ENCODE data around the gene TPI1.
A peak's percentile ranks its signal among the peaks of the same experiment; 100 is the strongest.
"Not testable (repeated sequence)": the region's sequence is repeated elsewhere in the genome, so short reads cannot be mapped to it uniquely, and the experiment has no call there.

The TPI1 gene

GRCh38 chr12:6894321-6894720 is 27.0 kb downstream of the TPI1 start:
- no peak for DNase-seq (ENCODE audit: low read depth)

GRCh38 chr12:6896846-6897435 is 29.6 kb downstream of the TPI1 start:
- no peak for DNase-seq (ENCODE audit: low read depth)

GRCh38 chr12:6899427-6899826 is 32.1 kb downstream of the TPI1 start:
- DNase-seq (ENCODE audit: low read depth) = no peak

GRCh38 chr12:6899837-6900519 is 32.6 kb downstream of the TPI1 start:
- DNase-seq (ENCODE audit: low read depth) = peak; percentile 53

- DNase-seq (ENCODE audit: low read depth) = no peak
Measured at GRCh38 chr12:6902448-6902847, 35.1 kb downstream of the TPI1 start.

- DNase-seq (ENCODE audit: low read depth) = no peak
Measured at GRCh38 chr12:6903722-6904121, 36.4 kb downstream of the TPI1 start.

GRCh38 chr12:6904280-6905276 is 37.2 kb downstream of the TPI1 start, which contains the start of gene LRRC23:
LRRC23 (plus strand) TSS chr12:6904822; CDS start chr12:6905634, 812 bp downstream.
- DNase-seq (ENCODE audit: low read depth) = peak; percentile 96

GRCh38 chr12:6905414-6906040 is 38.2 kb downstream of the TPI1 start:
- DNase-seq (ENCODE audit: low read depth) = no peak

GRCh38 chr12:6908141-6908540 is 40.8 kb downstream of the TPI1 start:
- DNase-seq (ENCODE audit: low read depth) = not testable (repeated sequence)

GRCh38 chr12:6909421-6910145 is 42.3 kb downstream of the TPI1 start:
- DNase-seq (ENCODE audit: low read depth) = no peak

GRCh38 chr12:6912164-6912935 is 45.0 kb downstream of the TPI1 start:
- DNase-seq (ENCODE audit: low read depth) = no peak

- peak; percentile 79 for DNase-seq (ENCODE audit: low read depth)
Measured at GRCh38 chr12:6914246-6914946, 47.1 kb downstream of the TPI1 start, which contains the start of gene ENO2. ENO2 (plus strand) TSS chr12:6914580; CDS start chr12:6915833, 1,253 bp downstream.

GRCh38 chr12:6914947-6915788 is 47.8 kb downstream of the TPI1 start:
- DNase-seq (ENCODE audit: low read depth) = peak; percentile 47

- DNase-seq (ENCODE audit: low read depth) = no peak
Measured at GRCh38 chr12:6915789-6916285, 48.5 kb downstream of the TPI1 start.

- DNase-seq (ENCODE audit: low read depth) = no peak
Measured at GRCh38 chr12:6916426-6917200, 49.3 kb downstream of the TPI1 start.

GRCh38 chr12:6917491-6918231 is 50.3 kb downstream of the TPI1 start:
- peak; percentile 58 for DNase-seq (ENCODE audit: low read depth)

- no peak for DNase-seq (ENCODE audit: low read depth)
Measured at GRCh38 chr12:6919588-6919987, 52.3 kb downstream of the TPI1 start.

All from EH (cell line).